ENCODE results near the gene HSD11B2. TPM values are rescaled to one million over a fixed set of nuclear protein-coding genes. Genes with fewer than 3 reads are reported as not detected.

The HSD11B2 gene
- total RNA-seq, 1 donor from 2014 or later: 2.6 TPM

DNA sequence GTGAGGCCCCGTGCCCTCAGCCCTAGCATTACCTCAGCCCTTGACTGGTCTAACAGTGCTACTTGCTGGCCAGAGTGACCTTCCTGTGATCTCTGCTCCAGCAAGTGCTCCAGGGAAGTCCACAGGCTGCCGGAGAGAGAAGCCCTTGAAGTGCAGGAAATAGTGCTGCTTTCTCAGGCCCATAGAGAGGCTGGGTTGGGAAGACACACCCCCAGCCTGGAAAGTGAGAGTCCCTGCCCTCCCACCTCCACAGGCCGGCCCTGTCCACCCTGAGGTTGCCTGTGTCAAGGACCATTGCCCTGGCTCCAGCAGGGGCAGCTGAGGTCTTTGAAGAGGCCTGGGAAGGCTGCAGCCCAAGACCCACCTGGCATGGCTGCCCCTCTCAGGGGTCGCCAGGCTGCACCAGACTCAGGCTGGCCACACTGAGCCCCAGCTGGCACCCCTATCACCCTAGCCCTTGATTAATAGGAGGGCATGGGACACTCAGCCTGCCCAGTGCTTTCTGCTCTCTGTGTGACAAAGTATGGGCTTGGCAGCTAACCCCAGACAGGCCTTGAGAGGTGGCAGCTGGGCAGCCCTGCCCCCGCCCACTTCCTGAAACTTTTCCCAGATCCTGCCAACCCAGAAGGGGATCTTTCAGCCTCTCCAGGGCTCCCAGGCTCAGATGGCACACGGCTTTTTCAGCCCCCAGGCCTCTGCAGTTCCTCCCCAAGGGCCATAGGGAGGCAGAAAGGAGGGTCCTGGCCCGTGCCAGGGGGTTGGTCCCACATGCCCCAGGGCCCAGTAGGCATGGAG, 28.3 kb downstream of the HSD11B2 start:
- no peaks in the 10 kb centered on the region for H3K9me3 ChIP-seq (ENCODE audit: control insufficient read depth in 3 of 3, low read length in 3 of 3)
- H3K4me1 ChIP-seq (ENCODE audit: control insufficient read depth in 3 of 3, insufficient read depth in 3 of 3, low read length in 3 of 3): peaks cover 77 to 81% (median 79%) of the 10 kb centered on the region in 3 donors
- H3K4me3 ChIP-seq (ENCODE audit: low read length in 3 of 3): peak overlapping the region in 2 of 3 donors; percentile 22 to 32
- peak overlapping the region; percentile 81 for H3K27ac ChIP-seq (ENCODE audit: low read depth, low read length)
- peak overlapping the region; percentile 50 to 70 (median 51) for H3K9ac ChIP-seq (ENCODE audit: low read depth in 1 of 3, low read length in 3 of 3)
- peaks cover 0 to 5% (median 0%) of the 10 kb centered on the region in 3 donors for H3K36me3 ChIP-seq (ENCODE audit: control insufficient read depth in 3 of 3, insufficient read depth in 3 of 3, low read length in 3 of 3)
- no peaks in the 10 kb centered on the region for H3K27me3 ChIP-seq (ENCODE audit: control insufficient read depth in 3 of 3, insufficient read depth in 3 of 3, low read length in 3 of 3)

DNA sequence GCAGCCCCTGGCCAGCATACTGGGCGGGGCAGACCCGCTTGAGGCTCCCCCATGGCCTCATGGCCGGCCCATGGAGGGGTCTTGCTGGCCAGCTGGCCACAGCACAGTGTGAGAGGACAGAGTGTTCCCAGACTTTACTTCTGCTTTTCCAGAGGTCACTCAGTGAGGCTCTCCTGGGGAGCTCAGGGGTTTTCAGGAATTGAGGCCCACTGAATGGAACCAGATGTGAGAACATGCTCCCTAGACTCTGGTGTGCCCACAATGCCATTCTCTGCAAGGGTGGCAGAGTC, 28.9 kb downstream of the HSD11B2 start:
- Histone ChIP-seq H3K9me3 (ENCODE audit: control insufficient read depth in 3 of 3, low read length in 3 of 3) (no peaks in the 10 kb centered on the region), H3K36me3 (ENCODE audit: control insufficient read depth in 3 of 3, insufficient read depth in 3 of 3, low read length in 3 of 3) (peaks cover 0 to 5% (median 0%) of the 10 kb centered on the region in 3 donors), H3K9ac (ENCODE audit: low read depth in 1 of 3, low read length in 3 of 3) (peak overlapping the region in 2 of 3 donors; percentile 50 to 70), H3K27ac (ENCODE audit: low read depth, low read length) (peak overlapping the region; percentile 81), H3K4me1 (ENCODE audit: control insufficient read depth in 3 of 3, insufficient read depth in 3 of 3, low read length in 3 of 3) (peaks cover 83 to 86% (median 84%) of the 10 kb centered on the region in 3 donors), H3K27me3 (ENCODE audit: control insufficient read depth in 3 of 3, insufficient read depth in 3 of 3, low read length in 3 of 3) (no peaks in the 10 kb centered on the region), H3K4me3 (ENCODE audit: low read length in 3 of 3) (peak overlapping the region in 1 of 3 donors; percentile 13)

- Histone ChIP-seq H3K4me1 (ENCODE audit: control insufficient read depth in 3 of 3, insufficient read depth in 3 of 3, low read length in 3 of 3) (peaks cover 86 to 89% (median 88%) of the 10 kb centered on the region in 3 donors), H3K4me3 (ENCODE audit: low read length in 3 of 3) (peak overlapping the region in 1 of 3 donors; percentile 13), H3K27me3 (ENCODE audit: control insufficient read depth in 3 of 3, insufficient read depth in 3 of 3, low read length in 3 of 3) (no peaks in the 10 kb centered on the region), H3K9ac (ENCODE audit: low read depth in 1 of 3, low read length in 3 of 3) (peak overlapping the region in 2 of 3 donors; percentile 28 to 70), H3K27ac (ENCODE audit: low read depth, low read length) (peak overlapping the region; percentile 81), H3K36me3 (ENCODE audit: control insufficient read depth in 3 of 3, insufficient read depth in 3 of 3, low read length in 3 of 3) (peaks cover 0 to 3% (median 0%) of the 10 kb centered on the region in 3 donors), H3K9me3 (ENCODE audit: control insufficient read depth in 3 of 3, low read length in 3 of 3) (no peaks in the 10 kb centered on the region)
Measured at GRCh38 chr16:67460168-67460567, 29.2 kb downstream of the HSD11B2 start.

GRCh38 chr16:67460961-67461360, 30.0 kb downstream of the HSD11B2 start:
- no peaks in the 10 kb centered on the region for H3K27me3 ChIP-seq (ENCODE audit: control insufficient read depth in 3 of 3, insufficient read depth in 3 of 3, low read length in 3 of 3)
- peak overlapping the region; percentile 14 to 51 (median 48) for H3K9ac ChIP-seq (ENCODE audit: low read depth in 1 of 3, low read length in 3 of 3)
- H3K4me3 ChIP-seq (ENCODE audit: low read length in 3 of 3): no peak overlapping the region
- peaks cover 94 to 97% (median 96%) of the 10 kb centered on the region in 3 donors for H3K4me1 ChIP-seq (ENCODE audit: control insufficient read depth in 3 of 3, insufficient read depth in 3 of 3, low read length in 3 of 3)
- H3K27ac ChIP-seq (ENCODE audit: low read depth, low read length): peak overlapping the region; percentile 81
- H3K9me3 ChIP-seq (ENCODE audit: control insufficient read depth in 3 of 3, low read length in 3 of 3): no peaks in the 10 kb centered on the region
- peaks cover 0 to 3% (median 0%) of the 10 kb centered on the region in 3 donors for H3K36me3 ChIP-seq (ENCODE audit: control insufficient read depth in 3 of 3, insufficient read depth in 3 of 3, low read length in 3 of 3)

GRCh38 chr16:67461600-67462278, 30.8 kb downstream of the HSD11B2 start:
- H3K9ac ChIP-seq (ENCODE audit: low read depth in 1 of 3, low read length in 3 of 3): peak overlapping the region in 1 of 3 donors; percentile 51
- H3K27ac ChIP-seq (ENCODE audit: low read depth, low read length): no peak overlapping the region
- no peak overlapping the region for H3K4me3 ChIP-seq (ENCODE audit: low read length in 3 of 3)
- H3K27me3 ChIP-seq (ENCODE audit: control insufficient read depth in 3 of 3, insufficient read depth in 3 of 3, low read length in 3 of 3): no peaks in the 10 kb centered on the region
- peaks cover 89 to 93% (median 91%) of the 10 kb centered on the region in 3 donors for H3K4me1 ChIP-seq (ENCODE audit: control insufficient read depth in 3 of 3, insufficient read depth in 3 of 3, low read length in 3 of 3)
- H3K9me3 ChIP-seq (ENCODE audit: control insufficient read depth in 3 of 3, low read length in 3 of 3): no peaks in the 10 kb centered on the region
- H3K36me3 ChIP-seq (ENCODE audit: control insufficient read depth in 3 of 3, insufficient read depth in 3 of 3, low read length in 3 of 3): peaks cover 0 to 3% (median 0%) of the 10 kb centered on the region in 3 donors

- Histone ChIP-seq H3K27me3 (ENCODE audit: control insufficient read depth in 3 of 3, insufficient read depth in 3 of 3, low read length in 3 of 3) (no peaks in the 10 kb centered on the region), H3K4me1 (ENCODE audit: control insufficient read depth in 3 of 3, insufficient read depth in 3 of 3, low read length in 3 of 3) (peaks cover 83 to 89% (median 86%) of the 10 kb centered on the region in 3 donors), H3K4me3 (ENCODE audit: low read length in 3 of 3) (no peak overlapping the region), H3K9me3 (ENCODE audit: control insufficient read depth in 3 of 3, low read length in 3 of 3) (no peaks in the 10 kb centered on the region), H3K9ac (ENCODE audit: low read depth in 1 of 3, low read length in 3 of 3) (peak overlapping the region in 1 of 3 donors; percentile 51), H3K27ac (ENCODE audit: low read depth, low read length) (no peak overlapping the region), H3K36me3 (ENCODE audit: control insufficient read depth in 3 of 3, insufficient read depth in 3 of 3, low read length in 3 of 3) (peaks cover 0 to 3% (median 0%) of the 10 kb centered on the region in 3 donors)
Measured at GRCh38 chr16:67462279-67462655, 31.3 kb downstream of the HSD11B2 start.

DNA sequence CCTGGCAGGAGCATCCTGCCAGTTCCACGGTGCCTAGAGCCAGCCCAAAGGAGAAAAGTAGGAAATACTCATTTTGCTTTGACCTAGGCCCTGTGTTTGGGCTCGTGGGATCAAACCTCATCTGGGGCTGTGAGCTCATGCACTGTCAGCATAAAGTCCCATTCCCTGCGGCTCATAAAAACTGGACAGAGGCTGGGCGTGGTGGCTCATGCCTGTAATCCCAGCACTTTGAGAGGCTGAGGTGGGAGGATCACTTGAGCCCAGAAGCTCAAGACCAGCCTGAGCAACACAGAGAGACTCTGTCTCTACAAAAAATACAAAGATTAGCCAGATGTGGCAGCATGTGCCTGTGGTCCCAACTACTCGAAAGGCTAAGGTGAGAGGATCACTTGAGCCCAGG, 32.1 kb downstream of the HSD11B2 start:
- H3K4me3 ChIP-seq (ENCODE audit: low read length in 3 of 3): no peak overlapping the region
- H3K9me3 ChIP-seq (ENCODE audit: control insufficient read depth in 3 of 3, low read length in 3 of 3): no peaks in the 10 kb centered on the region
- no peak overlapping the region for H3K27ac ChIP-seq (ENCODE audit: low read depth, low read length)
- peaks cover 82 to 88% (median 85%) of the 10 kb centered on the region in 3 donors for H3K4me1 ChIP-seq (ENCODE audit: control insufficient read depth in 3 of 3, insufficient read depth in 3 of 3, low read length in 3 of 3)
- peak overlapping the region in 1 of 3 donors; percentile 40 for H3K9ac ChIP-seq (ENCODE audit: low read depth in 1 of 3, low read length in 3 of 3)
- H3K36me3 ChIP-seq (ENCODE audit: control insufficient read depth in 3 of 3, insufficient read depth in 3 of 3, low read length in 3 of 3): peaks cover 0 to 3% (median 0%) of the 10 kb centered on the region in 3 donors
- no peaks in the 10 kb centered on the region for H3K27me3 ChIP-seq (ENCODE audit: control insufficient read depth in 3 of 3, insufficient read depth in 3 of 3, low read length in 3 of 3)

DNA sequence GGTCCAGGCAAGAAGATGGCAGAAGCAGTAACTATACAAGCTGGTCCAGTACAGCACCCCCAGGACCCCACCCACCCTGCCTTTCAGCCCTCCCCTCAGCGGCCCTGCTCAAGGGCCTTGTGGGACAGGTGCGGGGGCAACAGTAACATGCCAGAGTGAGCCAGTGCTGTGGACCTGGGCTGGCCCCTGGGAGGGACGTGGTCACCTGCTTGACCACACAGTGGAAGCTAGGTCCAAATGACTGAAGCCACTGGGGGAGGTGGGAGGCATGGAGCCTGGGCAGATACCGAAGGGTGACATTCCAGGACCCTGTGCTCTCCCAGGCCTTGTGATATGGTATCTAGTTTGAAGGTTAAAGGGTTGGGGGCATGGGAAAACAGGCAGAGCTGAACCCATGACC, 32.8 kb downstream of the HSD11B2 start:
- Histone ChIP-seq H3K27ac (ENCODE audit: low read depth, low read length) (no peak overlapping the region), H3K9ac (ENCODE audit: low read depth in 1 of 3, low read length in 3 of 3) (peak overlapping the region in 1 of 3 donors; percentile 25), H3K4me1 (ENCODE audit: control insufficient read depth in 3 of 3, insufficient read depth in 3 of 3, low read length in 3 of 3) (peaks cover 78 to 88% (median 79%) of the 10 kb centered on the region in 3 donors), H3K27me3 (ENCODE audit: control insufficient read depth in 3 of 3, insufficient read depth in 3 of 3, low read length in 3 of 3) (no peaks in the 10 kb centered on the region), H3K36me3 (ENCODE audit: control insufficient read depth in 3 of 3, insufficient read depth in 3 of 3, low read length in 3 of 3) (peaks cover 0 to 3% (median 0%) of the 10 kb centered on the region in 3 donors), H3K9me3 (ENCODE audit: control insufficient read depth in 3 of 3, low read length in 3 of 3) (no peaks in the 10 kb centered on the region), H3K4me3 (ENCODE audit: low read length in 3 of 3) (no peak overlapping the region)

GRCh38 chr16:67464565-67464964, 33.6 kb downstream of the HSD11B2 start:
- H3K4me1 ChIP-seq (ENCODE audit: control insufficient read depth in 3 of 3, insufficient read depth in 3 of 3, low read length in 3 of 3): peaks cover 73 to 87% (median 74%) of the 10 kb centered on the region in 3 donors
- no peak overlapping the region for H3K4me3 ChIP-seq (ENCODE audit: low read length in 3 of 3)
- H3K9me3 ChIP-seq (ENCODE audit: control insufficient read depth in 3 of 3, low read length in 3 of 3): no peaks in the 10 kb centered on the region
- H3K36me3 ChIP-seq (ENCODE audit: control insufficient read depth in 3 of 3, insufficient read depth in 3 of 3, low read length in 3 of 3): peaks cover 0 to 3% (median 0%) of the 10 kb centered on the region in 3 donors
- peak overlapping the region in 1 of 3 donors; percentile 57 for H3K9ac ChIP-seq (ENCODE audit: low read depth in 1 of 3, low read length in 3 of 3)
- no peaks in the 10 kb centered on the region for H3K27me3 ChIP-seq (ENCODE audit: control insufficient read depth in 3 of 3, insufficient read depth in 3 of 3, low read length in 3 of 3)
- H3K27ac ChIP-seq (ENCODE audit: low read depth, low read length): no peak overlapping the region

DNA sequence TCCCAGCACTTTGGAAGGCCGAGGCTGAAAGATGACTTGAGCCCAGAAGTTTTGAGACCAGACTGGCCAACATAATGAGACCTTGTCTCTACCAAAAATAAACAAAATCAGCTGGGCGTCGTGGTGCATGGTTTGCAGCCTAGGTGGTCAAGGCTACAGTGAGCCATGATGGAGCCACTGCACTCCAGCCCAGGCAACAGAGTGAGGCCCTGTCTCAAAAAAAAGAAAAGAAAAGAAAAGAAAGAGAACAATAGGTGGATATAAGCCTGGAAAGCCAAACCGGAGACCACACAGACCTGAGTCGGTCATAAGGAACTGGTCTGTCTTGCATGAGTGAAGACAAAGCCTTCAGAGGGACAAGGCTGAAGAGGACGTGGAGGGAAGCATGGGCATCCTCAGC, 35.7 kb downstream of the HSD11B2 start:
- H3K27ac ChIP-seq (ENCODE audit: low read depth, low read length): no peak overlapping the region
- peaks cover 70 to 83% (median 72%) of the 10 kb centered on the region in 3 donors for H3K4me1 ChIP-seq (ENCODE audit: control insufficient read depth in 3 of 3, insufficient read depth in 3 of 3, low read length in 3 of 3)
- H3K4me3 ChIP-seq (ENCODE audit: low read length in 3 of 3): no peak overlapping the region
- H3K9me3 ChIP-seq (ENCODE audit: control insufficient read depth in 3 of 3, low read length in 3 of 3): no peaks in the 10 kb centered on the region
- H3K36me3 ChIP-seq (ENCODE audit: control insufficient read depth in 3 of 3, insufficient read depth in 3 of 3, low read length in 3 of 3): no peaks in the 10 kb centered on the region
- H3K9ac ChIP-seq (ENCODE audit: low read depth in 1 of 3, low read length in 3 of 3): no peak overlapping the region
- H3K27me3 ChIP-seq (ENCODE audit: control insufficient read depth in 3 of 3, insufficient read depth in 3 of 3, low read length in 3 of 3): no peaks in the 10 kb centered on the region

Measured in skeletal muscle tissue (tissue), 4 donors.